Iris pigment epithelial cell (primary cell): ENCODE measurements around the gene TEX19.

Experiments used
- DNase-seq: peaks from one replicate; pipeline ENCODE4 v3.0.0-alpha.2; 2011; ENCODE audit warnings: low read depth

The TEX19 gene

DNA sequence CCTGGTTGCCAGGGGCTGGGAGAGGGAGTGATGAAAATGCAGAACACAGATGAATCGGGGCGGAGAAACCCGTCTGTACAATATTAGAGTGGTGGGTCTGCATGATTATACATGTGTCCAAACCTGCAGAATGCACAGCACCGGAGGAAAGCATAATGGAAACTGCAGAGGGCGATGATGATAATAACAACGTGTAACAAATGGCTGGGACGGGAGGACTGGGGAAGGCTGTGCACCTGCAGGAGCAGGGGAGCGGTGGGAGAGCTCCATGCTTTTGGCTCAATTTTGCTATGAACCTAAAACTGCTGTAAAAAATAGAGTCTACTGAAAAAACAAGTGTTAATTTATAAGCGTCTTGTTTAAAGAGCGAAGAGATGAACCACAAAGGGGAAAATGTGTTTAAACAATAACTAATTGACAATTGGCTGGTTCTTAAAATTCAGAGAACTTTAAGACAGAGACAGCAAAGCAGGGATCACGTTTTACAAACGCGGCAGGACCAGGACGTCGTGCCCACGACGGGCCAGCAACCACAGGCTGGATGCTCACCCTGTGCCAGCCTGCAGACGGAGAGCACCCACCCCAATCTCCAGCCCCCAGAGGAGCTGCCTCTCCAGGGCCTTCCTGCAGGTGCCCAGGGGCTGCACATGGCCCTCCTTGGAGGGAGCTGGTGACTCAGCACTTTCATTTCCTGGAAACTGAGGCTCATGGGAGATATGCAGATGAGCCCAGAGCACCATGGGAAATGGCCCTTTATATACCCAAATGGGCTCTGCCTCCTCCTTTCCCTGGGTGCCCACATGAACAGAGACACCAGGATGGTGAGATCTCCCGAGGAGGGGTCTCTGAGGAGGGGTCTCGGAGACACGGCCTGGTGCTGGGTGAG, at the start of gene TEX19:
Gene TEX19, plus strand, starts transcription at position 783 of the 886 bp plus-strand sequence. CDS start 2,904 bp downstream, outside the sequence.
- DNase-seq: no peak

- no peak for DNase-seq
These were observed 49.1 kb upstream of the TEX19 start for GRCh38 chr17:82309656-82310570.

GRCh38 chr17:82310877-82311276, 48.2 kb upstream of the TEX19 start:
- DNase-seq: no peak

- no peak for DNase-seq
These were observed 47.1 kb upstream of the TEX19 start for GRCh38 chr17:82311971-82312370.

GRCh38 chr17:82313195-82314011, 45.6 kb upstream of the TEX19 start:
- DNase-seq: no peak

DNA sequence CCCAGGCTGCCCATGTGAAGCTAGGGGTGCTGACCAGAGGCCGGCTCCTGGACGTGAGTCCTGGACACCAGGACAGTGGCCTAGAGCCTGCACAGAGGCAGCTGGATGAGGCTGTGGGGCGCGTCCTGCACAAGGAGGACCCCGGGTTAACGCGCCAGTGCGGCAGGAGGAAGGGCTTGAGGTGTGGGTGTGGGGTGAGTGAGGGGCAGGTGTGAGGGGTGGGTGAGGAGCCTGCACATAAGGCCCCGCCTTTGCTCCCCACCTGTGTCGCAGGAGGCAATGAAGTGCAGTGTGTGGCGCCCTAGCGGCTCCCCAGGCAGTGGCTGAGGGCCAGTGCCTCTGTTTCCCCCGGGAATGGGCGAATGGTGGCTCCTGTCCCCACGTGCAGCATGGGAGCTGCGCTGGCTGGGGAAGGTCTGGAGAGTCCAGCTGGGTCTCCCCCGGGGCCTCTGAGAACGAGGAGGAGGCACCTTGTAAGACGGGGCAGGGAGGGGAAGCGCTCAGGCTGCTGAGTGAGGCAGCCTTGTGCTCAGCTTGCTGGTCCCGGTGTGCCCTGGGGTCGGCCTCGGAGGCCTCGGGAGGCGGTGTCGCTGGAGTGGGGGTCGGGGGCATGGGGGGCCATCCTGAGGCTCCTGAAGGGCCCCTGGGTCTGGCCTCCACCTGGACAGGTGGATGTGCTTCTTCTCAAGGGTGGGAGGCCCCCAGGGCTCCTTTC, 44.9 kb upstream of the TEX19 start:
- no peak for DNase-seq

DNA sequence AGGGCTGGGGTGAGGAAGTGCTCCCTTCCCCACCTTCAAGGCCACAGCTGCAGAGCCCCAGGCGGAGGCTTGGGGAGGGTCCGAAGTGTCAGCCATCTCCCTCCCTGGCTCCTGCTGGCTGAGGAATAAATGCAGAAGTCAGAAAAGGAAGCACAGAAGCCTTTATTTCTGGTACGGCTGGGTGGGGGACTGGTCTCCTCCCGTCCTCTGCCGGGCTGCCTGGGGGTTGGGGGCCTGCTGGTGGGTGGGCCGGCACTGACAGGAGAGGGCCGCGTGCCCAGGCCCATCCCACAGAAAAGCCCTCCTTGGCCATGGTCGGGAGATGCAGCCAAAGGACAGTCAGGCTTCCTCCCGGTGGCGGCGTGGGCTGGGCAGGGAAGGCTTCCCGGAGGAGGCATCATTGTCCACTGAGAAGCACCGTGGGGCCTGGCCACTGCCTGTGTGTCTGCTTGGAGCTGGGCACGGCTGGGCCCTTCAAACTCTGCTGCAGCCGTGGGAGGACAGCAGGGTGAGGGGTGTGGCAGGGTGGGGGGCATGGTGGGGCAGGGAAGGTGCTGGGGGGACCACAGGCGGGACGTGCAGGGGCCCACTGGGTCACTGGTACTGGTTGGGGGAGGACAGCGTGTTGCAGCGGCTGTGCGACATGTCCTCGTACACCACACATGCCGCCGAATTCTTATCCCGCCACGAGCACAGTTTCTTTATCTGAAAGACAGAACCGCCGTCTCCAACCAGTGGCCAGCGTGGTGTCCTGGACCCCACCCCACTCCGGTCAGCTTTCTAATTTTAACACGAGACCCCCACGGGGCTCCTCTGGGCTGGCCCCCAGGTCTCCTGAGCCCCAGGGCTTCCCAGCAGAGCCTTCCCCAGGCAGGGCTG, 44.1 kb upstream of the TEX19 start:
- DNase-seq: no peak

GRCh38 chr17:82315703-82316358, 43.2 kb upstream of the TEX19 start:
- DNase-seq: no peak

- no peak for DNase-seq
These were observed 42.2 kb upstream of the TEX19 start for GRCh38 chr17:82316651-82317393.

GRCh38 chr17:82317394-82318168, 41.5 kb upstream of the TEX19 start, which contains the start of gene CD7:
Gene CD7, minus strand, starts transcription at chr17:82317608. Its CDS starts 113 bp downstream, at chr17:82317495.
- DNase-seq: no peak

- DNase-seq: no peak
These were observed 40.9 kb upstream of the TEX19 start for GRCh38 chr17:82318169-82318498.

DNA sequence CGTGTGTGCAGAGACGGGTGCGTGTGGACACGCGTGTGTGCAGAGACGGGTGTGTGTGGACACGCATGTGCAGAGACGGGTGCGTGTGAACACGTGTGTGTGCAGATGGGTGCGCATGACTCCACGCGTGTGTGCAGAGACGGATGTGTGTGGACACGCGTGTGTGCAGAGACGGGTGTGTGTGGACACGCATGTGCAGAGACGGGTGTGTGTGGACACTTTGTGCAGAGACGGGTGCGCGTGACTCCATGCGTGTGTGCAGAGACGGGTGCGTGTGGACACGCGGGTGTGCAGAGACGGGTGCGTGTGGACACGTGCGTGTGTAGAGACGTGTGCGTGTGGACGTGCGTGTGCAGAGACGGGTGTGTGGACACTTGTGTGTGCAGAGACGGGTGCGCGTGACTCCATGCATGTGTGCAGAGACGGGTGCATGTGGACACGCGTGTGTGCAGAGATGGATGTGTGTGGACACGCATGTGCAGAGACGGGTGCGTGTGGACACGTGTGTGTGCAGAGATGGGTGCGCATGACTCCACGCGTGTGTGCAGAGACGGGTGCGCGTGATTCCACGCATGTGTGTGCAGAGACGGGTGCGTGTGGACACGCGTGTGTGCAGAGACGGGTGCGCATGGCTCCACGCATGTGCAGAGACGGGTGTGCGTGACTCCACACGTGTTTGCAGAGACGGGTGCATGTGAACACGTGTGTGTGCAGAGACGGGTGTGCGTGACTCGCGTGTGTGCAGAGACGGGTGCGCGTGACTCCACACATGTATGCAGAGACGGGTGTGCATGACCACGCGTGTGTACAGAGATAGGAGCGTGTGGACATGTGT, 40.1 kb upstream of the TEX19 start:
- no peak for DNase-seq

DNA sequence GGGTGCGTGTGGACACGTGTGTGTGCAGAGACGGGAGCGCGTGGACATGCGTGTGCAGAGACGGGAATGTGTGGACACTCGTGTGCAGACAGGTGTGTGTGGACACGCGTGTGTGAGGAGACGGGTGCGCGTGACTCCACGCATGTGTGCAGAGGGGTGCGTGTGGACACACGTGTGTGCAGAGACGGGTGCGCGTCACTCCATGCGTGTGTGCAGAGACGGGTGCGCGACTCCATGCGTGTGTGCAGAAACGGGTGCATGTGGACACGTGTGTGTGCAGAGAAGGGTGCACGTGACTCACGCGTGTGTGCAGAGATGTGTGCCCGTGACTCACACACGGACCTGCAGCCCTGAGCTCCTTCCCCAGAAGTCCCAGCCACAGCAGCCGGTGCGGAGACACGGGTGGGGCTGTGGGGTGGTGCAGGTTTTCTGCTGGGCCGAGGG, 39.4 kb upstream of the TEX19 start:
- no peak for DNase-seq

GRCh38 chr17:82320140-82320840, 38.8 kb upstream of the TEX19 start:
- no peak for DNase-seq

- no peak for DNase-seq
These were observed 37.8 kb upstream of the TEX19 start for GRCh38 chr17:82320956-82321927.
